T1000 (cell line): ENCODE measurements around the gene GINS1.
"Not testable (repeated sequence)": the region's sequence is repeated elsewhere in the genome, so short reads cannot be mapped to it uniquely, and the experiment has no call there.

ENCODE experiments used
- DNase-seq: peaks from one replicate; lab custom pipeline; 2025; ENCODE audit warnings: mixed read lengths; lab: John Stamatoyannopoulos, UW

The GINS1 gene

GRCh38 chr20:25453035-25453810, 45.8 kb downstream of the GINS1 start:
- DNase-seq, result peak; percentile 3

- no peak for DNase-seq
These were observed 46.9 kb downstream of the GINS1 start for GRCh38 chr20:25454153-25454900.

GRCh38 chr20:25457886-25458680, 50.6 kb downstream of the GINS1 start:
- DNase-seq, result no peak

GRCh38 chr20:25459111-25459830, 51.8 kb downstream of the GINS1 start:
- no peak for DNase-seq

- no peak for DNase-seq
These were observed 52.6 kb downstream of the GINS1 start for GRCh38 chr20:25459916-25460535.

GRCh38 chr20:25460566-25461280, 53.2 kb downstream of the GINS1 start:
- no peak for DNase-seq

- no peak for DNase-seq
These were observed 53.8 kb downstream of the GINS1 start for GRCh38 chr20:25461281-25461650.

- DNase-seq, result no peak
These were observed 54.5 kb downstream of the GINS1 start for GRCh38 chr20:25461786-25462545.

- no peak for DNase-seq
These were observed 57.2 kb downstream of the GINS1 start for GRCh38 chr20:25464501-25465242.

- no peak for DNase-seq
These were observed 58.0 kb downstream of the GINS1 start for GRCh38 chr20:25465243-25466135.

- no peak for DNase-seq
These were observed 59.4 kb downstream of the GINS1 start for GRCh38 chr20:25466846-25467245.

- no peak for DNase-seq
These were observed 60.0 kb downstream of the GINS1 start for GRCh38 chr20:25467441-25467840.

- no peak for DNase-seq
These were observed 60.9 kb downstream of the GINS1 start for GRCh38 chr20:25468126-25469075.

GRCh38 chr20:25469558-25469957, 62.1 kb downstream of the GINS1 start:
- no peak for DNase-seq

GRCh38 chr20:25470045-25470444, 62.6 kb downstream of the GINS1 start:
- DNase-seq, result no peak

GRCh38 chr20:25471020-25471419, 63.5 kb downstream of the GINS1 start:
- DNase-seq, result no peak

GRCh38 chr20:25473297-25473696, 65.8 kb downstream of the GINS1 start:
- DNase-seq, result not testable (repeated sequence)
